Measurements from ENCODE around the gene MORC1. TPM values are rescaled to one million over a fixed set of nuclear protein-coding genes. Genes with fewer than 3 reads are reported as not detected.

MORC1 gene
- total RNA-seq, 4 donors from 2014 or later = 0.20 to 0.22 TPM; not detected in 2

DNA sequence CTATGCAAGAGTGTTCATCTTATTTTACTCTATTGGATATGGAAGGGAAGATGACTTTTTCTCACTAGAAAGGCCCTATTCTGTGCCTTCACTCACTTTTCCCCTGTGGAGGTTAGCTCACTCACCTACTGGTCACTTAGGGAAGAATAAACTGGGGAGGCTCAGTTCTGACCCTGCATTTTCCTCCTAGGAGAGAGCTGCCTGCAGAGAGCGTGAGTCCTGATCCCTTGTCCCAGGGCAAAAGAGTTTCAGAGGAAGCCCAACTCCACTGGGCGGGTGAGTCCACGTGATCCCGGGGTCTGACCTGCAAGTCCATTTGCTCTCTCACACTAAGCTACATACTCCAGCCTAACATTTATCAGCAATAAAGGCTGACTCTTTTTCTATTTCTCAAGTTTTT lies 8.4 kb downstream of the MORC1 start:
- TF ChIP-seq POLR2A (IDR thresholded peaks at IDR 0.05) = no peak
- TF ChIP-seq, protein P1, sequence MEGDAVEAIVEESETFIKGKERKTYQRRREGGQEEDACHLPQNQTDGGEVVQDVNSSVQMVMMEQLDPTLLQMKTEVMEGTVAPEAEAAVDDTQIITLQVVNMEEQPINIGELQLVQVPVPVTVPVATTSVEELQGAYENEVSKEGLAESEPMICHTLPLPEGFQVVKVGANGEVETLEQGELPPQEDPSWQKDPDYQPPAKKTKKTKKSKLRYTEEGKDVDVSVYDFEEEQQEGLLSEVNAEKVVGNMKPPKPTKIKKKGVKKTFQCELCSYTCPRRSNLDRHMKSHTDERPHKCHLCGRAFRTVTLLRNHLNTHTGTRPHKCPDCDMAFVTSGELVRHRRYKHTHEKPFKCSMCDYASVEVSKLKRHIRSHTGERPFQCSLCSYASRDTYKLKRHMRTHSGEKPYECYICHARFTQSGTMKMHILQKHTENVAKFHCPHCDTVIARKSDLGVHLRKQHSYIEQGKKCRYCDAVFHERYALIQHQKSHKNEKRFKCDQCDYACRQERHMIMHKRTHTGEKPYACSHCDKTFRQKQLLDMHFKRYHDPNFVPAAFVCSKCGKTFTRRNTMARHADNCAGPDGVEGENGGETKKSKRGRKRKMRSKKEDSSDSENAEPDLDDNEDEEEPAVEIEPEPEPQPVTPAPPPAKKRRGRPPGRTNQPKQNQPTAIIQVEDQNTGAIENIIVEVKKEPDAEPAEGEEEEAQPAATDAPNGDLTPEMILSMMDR (IDR thresholded peaks at IDR 0.05) = no peak
- TF ChIP-seq EP300 (IDR thresholded peaks at IDR 0.05) = no peak
- no peaks in the 10 kb centered on the region for H3K4me1 ChIP-seq
- H3K36me3 ChIP-seq = no peaks in the 10 kb centered on the region
- no peaks in the 10 kb centered on the region for H3K9me3 ChIP-seq
- DNase-seq (ENCODE audit: low spot score in 2 of 2) = no peak
- no peaks in the 10 kb centered on the region for H3K27me3 ChIP-seq
- H3K4me3 ChIP-seq = no peak overlapping the region
- H3K27ac ChIP-seq = no peak overlapping the region
- 87 to 94% methylated on average over 4 of the region's 4 CpGs for WGBS, 2 donors

GRCh38 chr3:109098079-109098644 lies 19.8 kb downstream of the MORC1 start:
- Histone ChIP-seq H3K4me1 (no peaks in the 10 kb centered on the region), H3K27me3 (no peaks in the 10 kb centered on the region), H3K4me3 (no peak overlapping the region), H3K36me3 (no peaks in the 10 kb centered on the region), H3K9me3 (no peaks in the 10 kb centered on the region), H3K27ac (no peak overlapping the region)
- TF ChIP-seq EP300 (IDR thresholded peaks at IDR 0.05) (no peak), POLR2A (IDR thresholded peaks at IDR 0.05) (no peak)
- TF ChIP-seq, protein P1 (IDR thresholded peaks at IDR 0.05) = no peak
- no peak for DNase-seq (ENCODE audit: low spot score in 2 of 2)
- WGBS, 2 donors = 57 to 62% methylated on average over 5 of the region's 5 CpGs

DNA sequence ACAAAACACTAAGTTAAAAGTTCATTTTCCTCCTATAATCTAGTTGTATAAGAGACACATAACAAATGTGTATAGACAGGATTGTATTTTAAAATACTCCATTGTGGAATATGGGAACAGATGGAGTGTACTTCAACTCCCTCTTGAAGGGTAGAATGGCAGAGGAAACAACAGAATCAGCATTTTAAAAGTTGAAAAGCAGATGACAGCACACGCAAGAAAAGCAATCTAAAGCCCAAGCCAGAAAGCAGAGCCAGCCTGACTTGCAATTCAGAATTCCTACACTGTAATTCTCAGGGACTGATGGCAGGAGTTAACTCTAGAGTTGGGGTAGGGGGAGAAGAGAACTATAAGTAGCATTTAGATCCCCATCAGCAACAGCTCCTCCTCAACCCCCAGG lies 22.8 kb downstream of the MORC1 start:
- WGBS, 2 donors = 76 to 88% methylated on average over 1 of the region's 1 CpG
- DNase-seq (ENCODE audit: low spot score in 2 of 2) = no peak
- H3K27ac ChIP-seq = no peak overlapping the region

DNA sequence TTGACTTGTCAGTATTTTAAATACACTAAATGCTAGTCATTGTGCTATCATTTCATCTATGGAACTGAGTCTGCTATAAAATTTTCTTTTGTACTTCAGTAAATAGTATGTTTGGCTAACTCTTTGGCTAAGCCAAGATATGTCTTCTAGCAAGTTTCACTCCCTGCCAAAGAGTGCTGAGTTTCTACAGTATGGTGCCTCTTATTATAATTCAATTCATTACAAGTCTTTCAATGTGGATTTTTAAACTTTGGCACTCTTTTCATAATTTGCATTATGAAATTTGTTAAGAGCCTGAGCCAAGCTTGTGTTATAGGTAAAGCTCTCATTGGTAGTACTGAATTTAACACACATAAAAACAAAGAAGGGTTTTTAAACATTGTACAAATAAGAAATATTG lies 24.4 kb downstream of the MORC1 start:
- Histone ChIP-seq H3K4me1 (no peaks in the 10 kb centered on the region), H3K27me3 (no peaks in the 10 kb centered on the region), H3K4me3 (no peak overlapping the region), H3K9me3 (no peaks in the 10 kb centered on the region), H3K36me3 (no peaks in the 10 kb centered on the region), H3K27ac (no peak overlapping the region)
- no peak for DNase-seq (ENCODE audit: low spot score in 2 of 2)
- no peak for TF ChIP-seq EP300 (IDR thresholded peaks at IDR 0.05)
- TF ChIP-seq, protein P1 (IDR thresholded peaks at IDR 0.05) = no peak
- no peak for TF ChIP-seq POLR2A (IDR thresholded peaks at IDR 0.05)

More for the DNA sequence above, 22.8 kb downstream of the MORC1 start:
- Histone ChIP-seq H3K27me3 (no peaks in the 10 kb centered on the region), H3K36me3 (no peaks in the 10 kb centered on the region), H3K4me3 (no peak overlapping the region), H3K4me1 (no peaks in the 10 kb centered on the region), H3K9me3 (no peaks in the 10 kb centered on the region)
- TF ChIP-seq POLR2A (IDR thresholded peaks at IDR 0.05) = no peak
- no peak for TF ChIP-seq EP300 (IDR thresholded peaks at IDR 0.05)
- TF ChIP-seq, protein P1 (IDR thresholded peaks at IDR 0.05) = no peak

GRCh38 chr3:109091846-109092245 lies 26.1 kb downstream of the MORC1 start:
- no peaks in the 10 kb centered on the region for H3K36me3 ChIP-seq
- TF ChIP-seq EP300 (IDR thresholded peaks at IDR 0.05) (no peak), POLR2A (IDR thresholded peaks at IDR 0.05) (no peak)
- TF ChIP-seq, protein P1 (IDR thresholded peaks at IDR 0.05) = no peak
- 36 to 38% methylated on average over 2 of the region's 2 CpGs for WGBS, 2 donors
- no peak overlapping the region for H3K27ac ChIP-seq
- no peaks in the 10 kb centered on the region for H3K9me3 ChIP-seq
- no peaks in the 10 kb centered on the region for H3K27me3 ChIP-seq
- no peaks in the 10 kb centered on the region for H3K4me1 ChIP-seq
- DNase-seq (ENCODE audit: low spot score in 2 of 2) = no peak
- no peak overlapping the region for H3K4me3 ChIP-seq

Measured in tibial nerve (tissue), 4 donors.